Left ventricle myocardium inferior (tissue), 1 donor: ENCODE measurements around the gene PSMD1. TPM values are rescaled to one million over a fixed set of nuclear protein-coding genes. Genes with fewer than 3 reads are reported as not detected.

Experiments
- DNase-seq: peaks from one replicate; pipeline ENCODE4 v3.0.0-alpha.2; 2020
- H3K27ac ChIP-seq: fragments of 200-600 bp; replicated peaks from 2 replicates; pipeline ENCODE4 v1.8.0; 2021
- H3K27me3 ChIP-seq: fragments of 200-600 bp; 2 replicates; pipeline ENCODE4 v1.8.0; 2021; ENCODE audit warnings: low read depth
- H3K36me3 ChIP-seq: fragments of 200-600 bp; 2 replicates; pipeline ENCODE4 v1.8.0; 2021
- H3K4me1 ChIP-seq: fragments of 200-600 bp; 2 replicates; pipeline ENCODE4 v1.8.0; 2021
- H3K4me3 ChIP-seq: fragments of 200-600 bp; 2 replicates; pipeline ENCODE4 v1.8.0; 2021; ENCODE audit warnings: mild to moderate bottlenecking, moderate library complexity
- H3K9me3 ChIP-seq: fragments of 200-600 bp; replicated peaks from 2 replicates; pipeline ENCODE4 v1.8.0; 2021
- CTCF ChIP-seq: fragments of 200-600 bp; IDR thresholded peaks from 2 replicates; pipeline ENCODE4 v1.8.0; 2021; ENCODE audit warnings: antibody characterized with exemption, mild to moderate bottlenecking, borderline replicate concordance
- intact Hi-C: fragments of 100-400 bp; cut with micrococcal nuclease; formaldehyde crosslinking; loops from one replicate; pipeline ENCODE4 v1.11.0; 2022
- total RNA-seq: library from RNA; stranded (reverse); fragmentation: NEBNext Ultra II Directional; extraction: Animal tissue kit (Norgen Biotek cat#: 25700); gene quantifications from one replicate; pipeline ENCODE4 v1.2.1, GENCODE V29; 2021
- donor health status: DM: no; HTN: yes; CAD: no; lungs with severe emphysema.

PSMD1 gene
- total RNA-seq, 1 donor from 2014 or later: 90.5 TPM

DNA sequence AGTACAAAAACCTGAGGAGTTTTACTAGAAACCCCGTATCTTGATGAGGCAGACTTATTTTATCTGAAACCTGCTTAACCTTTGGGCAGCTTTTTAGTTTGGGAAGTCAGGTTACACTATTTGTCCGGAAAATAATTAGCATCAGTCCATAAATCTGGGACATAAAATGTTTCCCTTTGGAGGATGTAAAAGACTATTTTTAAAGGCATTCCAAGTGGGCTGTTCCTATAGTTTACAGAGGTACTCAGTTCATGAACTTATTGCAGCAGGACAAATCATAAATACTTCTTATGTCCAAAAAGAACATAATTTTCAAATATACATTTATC, 61.9 kb downstream of the PSMD1 start:
- no peak overlapping the region for H3K4me3 ChIP-seq
- intact Hi-C loops: no loop called here
- H3K9me3 ChIP-seq: no peaks in the 10 kb centered on the region
- H3K27ac ChIP-seq: no peak overlapping the region
- TF ChIP-seq CTCF: no peak
- no peaks in the 10 kb centered on the region for H3K27me3 ChIP-seq
- H3K36me3 ChIP-seq: no peaks in the 10 kb centered on the region
- DNase-seq: no peak
- peaks cover 13% of the 10 kb centered on the region for H3K4me1 ChIP-seq

DNA sequence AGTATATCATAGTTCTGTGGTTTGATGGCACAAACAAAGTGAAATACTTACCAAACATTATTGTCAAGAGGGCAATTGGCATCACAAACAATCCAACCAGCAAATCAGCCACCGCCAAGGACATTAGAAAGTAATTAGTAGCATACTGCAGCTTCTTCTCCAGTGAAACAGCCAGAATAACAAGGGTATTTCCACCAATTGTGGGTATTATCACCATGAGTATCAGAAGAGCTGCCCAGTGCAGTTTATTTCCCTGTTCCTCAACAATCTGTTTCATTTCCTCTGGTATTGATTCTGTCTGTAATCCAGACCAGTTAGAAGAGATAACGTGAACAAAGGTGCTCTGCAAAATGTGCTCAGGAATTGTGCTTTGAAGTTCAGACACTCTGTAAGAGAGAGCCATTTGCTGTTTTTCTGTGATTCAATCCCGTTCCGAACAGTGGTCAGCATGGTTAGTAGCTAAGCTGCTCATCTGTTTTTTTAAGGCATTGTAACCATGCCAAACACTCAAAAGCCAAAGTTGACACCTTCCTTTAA, 66.8 kb downstream of the PSMD1 start:
- no peak for DNase-seq
- Histone ChIP-seq H3K4me1 (peaks cover 30% of the 10 kb centered on the region), H3K27ac (peak overlapping the region; percentile 5), H3K27me3 (no peaks in the 10 kb centered on the region), H3K36me3 (no peaks in the 10 kb centered on the region), H3K9me3 (no peaks in the 10 kb centered on the region), H3K4me3 (peak overlapping the region; percentile 38)
- TF ChIP-seq CTCF: no peak
- intact Hi-C loops: no loop called here

DNA sequence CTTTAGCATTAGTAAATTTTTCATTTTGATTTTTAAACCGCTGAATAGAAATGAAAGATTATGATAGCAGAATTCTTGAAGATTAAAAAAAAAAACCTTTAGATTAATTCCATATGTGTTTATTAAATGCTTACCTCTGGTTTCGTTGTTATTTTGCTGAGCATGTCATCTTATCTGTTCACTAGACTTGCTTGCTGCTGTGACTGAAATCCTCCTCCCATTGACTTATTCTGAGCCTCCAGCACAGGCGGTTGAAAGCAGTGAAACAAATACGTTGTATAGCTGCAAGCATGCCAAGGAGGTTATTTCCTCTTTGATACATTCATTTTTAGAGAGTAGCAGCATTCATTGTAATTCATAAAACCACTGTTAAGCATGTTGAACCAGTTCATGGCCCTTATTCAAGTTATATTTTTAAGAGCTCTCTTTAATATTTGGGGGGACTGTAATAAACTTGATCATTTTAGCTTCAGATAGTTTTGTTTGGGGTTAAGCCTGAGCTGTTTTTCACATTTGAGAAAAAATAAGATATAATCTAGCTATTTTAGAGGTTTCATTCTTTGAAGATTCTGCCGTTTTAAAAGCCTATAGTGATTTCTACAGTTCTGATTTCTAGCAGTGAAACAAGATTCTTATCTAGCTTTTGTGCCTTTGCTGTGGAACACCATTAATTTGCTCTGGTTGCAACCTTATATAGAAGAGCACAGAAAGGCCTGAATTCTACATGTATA, 68.3 kb downstream of the PSMD1 start, which contains the start of gene HTR2B:
Gene HTR2B, minus strand, starts transcription at position 205 of the 731 bp plus-strand sequence. CDS start 1,278 bp downstream, outside the sequence.
- peaks cover 30% of the 10 kb centered on the region for H3K4me1 ChIP-seq
- H3K36me3 ChIP-seq: no peaks in the 10 kb centered on the region
- no peaks in the 10 kb centered on the region for H3K27me3 ChIP-seq
- H3K9me3 ChIP-seq: no peaks in the 10 kb centered on the region
- intact Hi-C loops: no loop called here
- peak within 1 kb of the TSS; percentile 38 for H3K4me3 ChIP-seq
- peak within 1 kb of the TSS; percentile 5 for H3K27ac ChIP-seq
- no peak for TF ChIP-seq CTCF
- DNase-seq: no peak

GRCh38 chr2:231126123-231126522, 69.5 kb downstream of the PSMD1 start:
- H3K36me3 ChIP-seq: no peaks in the 10 kb centered on the region
- no peak overlapping the region for H3K4me3 ChIP-seq
- DNase-seq: no peak
- H3K27ac ChIP-seq: no peak overlapping the region
- peaks cover 39% of the 10 kb centered on the region for H3K4me1 ChIP-seq
- no peaks in the 10 kb centered on the region for H3K9me3 ChIP-seq
- no peaks in the 10 kb centered on the region for H3K27me3 ChIP-seq
- intact Hi-C loops: no loop called here
- no peak for TF ChIP-seq CTCF

DNA sequence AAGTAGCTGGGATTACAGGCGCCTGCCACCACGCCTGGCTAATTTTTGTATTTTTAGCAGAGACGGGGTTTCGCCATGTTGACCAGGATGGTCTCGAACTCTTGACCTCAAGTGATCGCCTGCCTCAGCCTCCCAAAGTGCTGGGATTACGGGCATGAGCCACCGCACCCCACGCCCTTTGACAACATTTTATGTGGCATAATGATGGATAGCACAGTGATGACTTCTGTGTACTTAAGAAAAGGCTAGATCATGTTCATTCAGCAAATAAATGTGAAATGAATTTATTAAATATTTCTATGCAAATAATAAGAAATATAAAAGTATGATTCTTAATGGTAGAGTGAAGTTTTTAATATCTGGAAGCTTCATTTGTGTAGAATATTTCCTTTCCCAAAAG, 70.8 kb downstream of the PSMD1 start:
- Histone ChIP-seq H3K36me3 (no peaks in the 10 kb centered on the region), H3K9me3 (no peaks in the 10 kb centered on the region), H3K4me1 (peaks cover 46% of the 10 kb centered on the region), H3K27ac (no peak overlapping the region), H3K4me3 (no peak overlapping the region), H3K27me3 (no peaks in the 10 kb centered on the region)
- intact Hi-C loops: no loop called here
- no peak for DNase-seq
- TF ChIP-seq CTCF: no peak
